IMR-90 (cell line): ENCODE data around the gene XPC. TPM values are rescaled to one million over a fixed set of nuclear protein-coding genes. Genes with fewer than 3 reads are reported as not detected.

Experiments
- ATAC-seq: fragments of 200-7000 bp; cut with Tn5 transposase; 2 replicates; pipeline ENCODE4 v1.9.1; 2020; ENCODE audit warnings: low read depth, mild to moderate bottlenecking, moderate library complexity
- BruUV-seq: library from RNA; stranded (reverse); fragments of 400-500 nt; replicated peaks from 2 replicates; lab custom pipeline; 2021; lab: Mats Ljungman, UMichigan
- CTCF ChIA-PET: fragments of 300-600 bp; formaldehyde crosslinking; extraction: SDS; loops from one replicate; lab custom pipeline; 2021; ENCODE audit warnings: antibody characterized with exemption; lab: Yijun Ruan, JAX
- POLR2A ChIA-PET: fragments of 300-600 bp; sonication (Branson Sonifier 250); formaldehyde crosslinking; loops from one replicate; lab custom pipeline; 2022; ENCODE audit warnings: antibody characterized with exemption; ENCODE audit not compliant: unreplicated experiment; lab: Charles Lee
- DNase-seq: peaks from one replicate; pipeline ENCODE4 v3.0.0; 2013
- H2AFZ ChIP-seq: replicated peaks from 2 replicates; pipeline ENCODE3; 2013; ENCODE audit warnings: low read length, mild to moderate bottlenecking; ENCODE audit not compliant: poor library complexity
- H2AK5ac ChIP-seq: 2 replicates; pipeline ENCODE4 v1.6.1; 2013; ENCODE audit warnings: low read depth, low read length, inconsistent platforms
- H2AK9ac ChIP-seq: replicated peaks from 2 replicates; pipeline ENCODE3; 2013; ENCODE audit warnings: mild to moderate bottlenecking, low read depth, low read length, moderate library complexity; ENCODE audit not compliant: poor library complexity
- H2BK120ac ChIP-seq: 2 replicates; pipeline ENCODE4 v1.6.1; 2013; ENCODE audit warnings: low read depth, low read length, inconsistent platforms
- H2BK15ac ChIP-seq: 3 replicates; pipeline ENCODE4 v1.6.1; 2013; ENCODE audit warnings: low read depth, low read length, inconsistent platforms
- H2BK20ac ChIP-seq: 2 replicates; pipeline ENCODE4 v1.6.1; 2013; ENCODE audit warnings: low read depth, mild to moderate bottlenecking, inconsistent platforms, low read length, moderate library complexity
- H2BK5ac ChIP-seq: 2 replicates; pipeline ENCODE4 v1.6.1; 2013; ENCODE audit warnings: mild to moderate bottlenecking, low read depth, low read length, inconsistent platforms; ENCODE audit not compliant: poor library complexity, severe bottlenecking
- H3K14ac ChIP-seq: replicated peaks from 2 replicates; pipeline ENCODE4 v1.6.1; 2013; ENCODE audit warnings: low read depth, low read length, inconsistent platforms
- H3K18ac ChIP-seq: 2 replicates; pipeline ENCODE4 v1.6.1; 2013; ENCODE audit warnings: low read depth, low read length, control low read depth
- H3K23ac ChIP-seq: 2 replicates; pipeline ENCODE4 v1.6.1; 2013; ENCODE audit warnings: low read depth, low read length, inconsistent platforms
- H3K27ac ChIP-seq: 2 replicates; pipeline ENCODE4 v1.5.1; 2013; ENCODE audit warnings: mild to moderate bottlenecking, control low read depth, low read length; ENCODE audit not compliant: insufficient read depth
- H3K27me3 ChIP-seq: 2 replicates; pipeline ENCODE4 v1.6.1; 2013; ENCODE audit warnings: low read length; ENCODE audit not compliant: control insufficient read depth, insufficient read depth
- H3K36me3 ChIP-seq: 2 replicates; pipeline ENCODE4 v1.6.1; 2013; ENCODE audit warnings: low read length, mixed read lengths; ENCODE audit not compliant: control insufficient read depth, insufficient read depth
- H3K4ac ChIP-seq: 2 replicates; pipeline ENCODE4 v1.6.1; 2013; ENCODE audit warnings: low read depth, low read length, inconsistent platforms
- H3K4me1 ChIP-seq: 2 replicates; pipeline ENCODE4 v1.6.1; 2013; ENCODE audit warnings: low read length, mixed read lengths; ENCODE audit not compliant: control insufficient read depth, insufficient read depth
- H3K4me2 ChIP-seq: 2 replicates; pipeline ENCODE4 v1.6.1; 2013; ENCODE audit warnings: low read depth, mild to moderate bottlenecking, control low read depth, low read length, moderate library complexity
- H3K4me3 ChIP-seq: 2 replicates; pipeline ENCODE4 v1.5.1; 2013; ENCODE audit warnings: low read depth, mild to moderate bottlenecking, control low read depth, low read length, moderate library complexity; ENCODE audit not compliant: insufficient read depth
- H3K56ac ChIP-seq: 2 replicates; pipeline ENCODE4 v1.6.1; 2013; ENCODE audit warnings: low read length, inconsistent platforms; ENCODE audit not compliant: insufficient read depth; ENCODE audit errors: extremely low read depth
- H3K79me1 ChIP-seq, 2 experiments: 2 replicates each; pipeline ENCODE4 v1.6.1; 2013; ENCODE audit warnings: low read length in 2 of 2, inconsistent platforms in 1 of 2, low read depth in 1 of 2
- H3K9ac ChIP-seq: 2 replicates; pipeline ENCODE4 v1.6.1; 2013; ENCODE audit warnings: low read depth, low read length, control low read depth
- H3K9me1 ChIP-seq: 2 replicates; pipeline ENCODE4 v1.6.1; 2013; ENCODE audit warnings: low read length, inconsistent platforms; ENCODE audit not compliant: insufficient read depth
- H3K9me3 ChIP-seq: 2 replicates; pipeline ENCODE4 v1.6.1; 2013; ENCODE audit warnings: low read length; ENCODE audit not compliant: control insufficient read depth, insufficient read depth
- H4K20me1 ChIP-seq: 2 replicates; pipeline ENCODE4 v1.6.1; 2013; ENCODE audit warnings: low read length, inconsistent platforms; ENCODE audit not compliant: insufficient read depth
- H4K5ac ChIP-seq: 2 replicates; pipeline ENCODE4 v1.6.1; 2013; ENCODE audit warnings: mild to moderate bottlenecking, low read depth, low read length, control low read depth
- H4K8ac ChIP-seq, 2 experiments: 2 replicates each; pipeline ENCODE4 v1.6.1; 2013; ENCODE audit warnings: low read depth in 2 of 2, low read length in 2 of 2, control low read depth in 1 of 2, inconsistent platforms in 1 of 2
- H4K91ac ChIP-seq: 2 replicates; pipeline ENCODE4 v1.6.1; 2013; ENCODE audit warnings: low read depth, low read length, inconsistent platforms; ENCODE audit not compliant: insufficient read depth
- BHLHE40 ChIP-seq: fragments of 150-350 bp; IDR thresholded peaks from 2 replicates; pipeline ENCODE4 v1.6.1; 2016; ENCODE audit warnings: mild to moderate bottlenecking, low read depth, low read length
- CEBPB ChIP-seq: IDR thresholded peaks from 2 replicates; pipeline ENCODE4 v1.6.1; 2012; ENCODE audit warnings: low read depth, low read length, improper control_type of control experiment
- CHD1 ChIP-seq: IDR thresholded peaks from 2 replicates; pipeline ENCODE4 v1.6.1; 2012; ENCODE audit warnings: low read depth, low read length, improper control_type of control experiment
- FOS ChIP-seq: fragments of 150-350 bp; IDR thresholded peaks from 2 replicates; pipeline ENCODE4 v1.6.1; 2016; ENCODE audit warnings: low read depth, low read length
- MAFK ChIP-seq: IDR thresholded peaks from 2 replicates; pipeline ENCODE4 v1.6.1; 2012; ENCODE audit warnings: low read depth, low read length, improper control_type of control experiment
- MAZ ChIP-seq: IDR thresholded peaks from 2 replicates; pipeline ENCODE4 v1.6.1; 2012; ENCODE audit warnings: low read depth, mild to moderate bottlenecking, low read length, improper control_type of control experiment, moderate library complexity, borderline replicate concordance
- MXI1 ChIP-seq: IDR thresholded peaks from 2 replicates; pipeline ENCODE4 v1.6.1; 2012; ENCODE audit warnings: low read depth, mild to moderate bottlenecking, low read length, moderate library complexity, borderline replicate concordance
- NFE2L2 ChIP-seq: fragments of 150-350 bp; IDR thresholded peaks from 2 replicates; pipeline ENCODE4 v1.6.1; 2016; ENCODE audit warnings: low read depth, mild to moderate bottlenecking, low read length
- POLR2A ChIP-seq: IDR thresholded peaks from 2 replicates; pipeline ENCODE4 v1.6.1; 2012; ENCODE audit warnings: mild to moderate bottlenecking, low read depth, low read length
- RAD21 ChIP-seq: IDR thresholded peaks from 2 replicates; pipeline ENCODE4 v1.6.1; 2012; ENCODE audit warnings: low read length, improper control_type of control experiment
- RCOR1 ChIP-seq: IDR thresholded peaks from 2 replicates; pipeline ENCODE4 v1.6.1; 2012; ENCODE audit warnings: mild to moderate bottlenecking, low read length, improper control_type of control experiment; ENCODE audit not compliant: insufficient replicate concordance
- SMC3 ChIP-seq: fragments of 150-350 bp; IDR thresholded peaks from 2 replicates; pipeline ENCODE4 v1.6.1; 2016; ENCODE audit warnings: low read depth, mild to moderate bottlenecking, antibody characterized with exemption, low read length, moderate library complexity
- USF2 ChIP-seq: fragments of 150-350 bp; IDR thresholded peaks from 2 replicates; pipeline ENCODE4 v1.6.1; 2017; ENCODE audit warnings: mild to moderate bottlenecking, antibody characterized with exemption, low read length, low read depth
- WGBS, 2 experiments: methylation state at CpG; one replicate each; pipeline versions ENCODE4 v1.1.5 to v1.1.7; 2013; ENCODE audit warnings: missing lambda C conversion rate in 2 of 2; ENCODE audit not compliant: insufficient read length in 1 of 2; ENCODE audit errors: extremely low coverage in 2 of 2; 5-methylcytosine and 5-hydroxymethylcytosine counted together
- dilution Hi-C: fragments of 300-500 bp; cut with HindIII; formaldehyde crosslinking; loops from one replicate; pipeline ENCODE4 v1.14.3; 2018; ENCODE audit warnings: low sequenced_read_pairs; ENCODE audit not compliant: unreplicated experiment
- in situ Hi-C: fragments of 300-500 bp; cut with MboI; formaldehyde crosslinking; loops from 3 replicates; pipeline ENCODE4 v1.14.3; 2019; ENCODE audit warnings: low sequenced_read_pairs, inconsistent platforms, mixed read lengths
- intact Hi-C: fragments of 100-400 bp; cut with micrococcal nuclease; formaldehyde crosslinking; loops from 2 replicates; pipeline ENCODE4 v1.10.0; 2022
- polyA plus RNA-seq, 3 experiments: library from polyadenylated mRNA; depleted of rRNA; stranded (reverse); fragments of >200 nt; gene quantifications; 2 replicates each; pipeline ENCODE4 v1.2.3, GENCODE V29; 2012; ENCODE audit warnings: low replicate concordance in 1 of 3
- total RNA-seq: library from RNA; depleted of rRNA; stranded (reverse); fragments of >200 nt; gene quantifications from 2 replicates; pipeline ENCODE4 v1.2.3, GENCODE V29; 2012
- TF ChIP-seq, protein P1 (sequence below): conservative IDR thresholded peaks from 2 replicates; pipeline ENCODE4 v1.5.1; 2012; ENCODE audit warnings: mild to moderate bottlenecking, low read depth, low read length, improper control_type of control experiment

Gene XPC
- total and polyA plus RNA-seq, 2 of the 4 experiments (the other 2 are of a cell fraction) = 30.9 to 48.8 TPM

DNA sequence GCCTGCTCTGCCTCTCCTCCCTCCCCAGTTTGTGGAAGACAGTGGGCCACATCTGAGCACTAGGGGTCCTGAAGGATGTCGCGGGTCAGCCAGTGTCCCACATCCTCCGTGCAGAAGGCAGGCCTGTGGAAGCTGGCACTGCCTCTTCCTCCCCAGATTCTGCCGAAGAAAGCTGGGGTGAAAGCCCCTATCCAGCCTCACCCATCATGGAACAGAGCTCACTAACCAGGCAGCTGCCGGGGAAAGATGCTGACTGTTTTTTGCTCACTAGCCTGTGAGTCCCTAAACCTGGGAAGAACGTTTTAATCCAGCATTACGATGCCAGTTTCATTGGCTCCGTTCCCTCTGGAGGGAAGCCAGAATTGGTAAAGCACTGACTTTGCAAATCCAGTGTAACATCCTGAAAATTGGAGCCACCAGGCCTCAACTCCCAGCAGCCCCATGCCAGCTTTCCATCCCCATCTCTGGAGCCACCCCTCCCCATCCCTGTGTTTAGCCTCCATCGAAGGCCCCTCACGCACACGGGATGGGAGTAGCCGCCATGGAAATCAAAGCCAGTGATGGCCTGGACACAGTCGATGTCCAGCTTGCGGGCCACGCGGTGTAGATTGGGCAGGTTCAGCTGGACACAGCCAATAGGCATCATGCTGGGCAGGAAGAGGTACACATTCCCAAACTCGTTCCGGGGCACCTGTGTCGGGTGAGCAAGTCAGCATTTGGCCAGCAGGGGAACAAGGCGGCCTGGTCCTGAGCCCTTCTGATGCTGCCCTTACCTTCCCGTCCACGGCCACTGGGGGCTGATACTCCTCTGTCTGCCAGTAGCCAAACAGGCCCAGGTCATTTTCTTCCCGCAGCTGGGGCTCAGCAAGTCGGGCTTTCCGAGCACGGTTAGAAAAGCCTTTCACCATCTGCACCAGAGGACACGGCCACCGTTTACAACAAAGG, 30.1 kb downstream of the XPC start:
- no peak overlapping the region for H3K4me3 ChIP-seq
- H4K91ac ChIP-seq = no peak overlapping the region
- no peak overlapping the region for H3K4me2 ChIP-seq
- dilution Hi-C loops = no loop called here
- H3K56ac ChIP-seq = no peak overlapping the region
- H3K14ac ChIP-seq = no peak overlapping the region
- no peak overlapping the region for H2AK9ac ChIP-seq
- peaks cover 14% of the 10 kb centered on the region for H3K4me1 ChIP-seq
- H2BK120ac ChIP-seq = no peak overlapping the region
- intact Hi-C loops = no loop called here
- 86% methylated on average over 24 of the region's 28 CpGs; no CpG with 5 or more reads in 1 of the 2 experiments for WGBS, 2 experiments
- H3K18ac ChIP-seq = no peak overlapping the region
- no peak overlapping the region for H3K23ac ChIP-seq
- H4K5ac ChIP-seq = no peak overlapping the region
- peak overlapping the region; percentile 7 for H2AFZ ChIP-seq
- DNase-seq (no peak), ATAC-seq (no peak)
- H3K9me1 ChIP-seq = peaks cover 13% of the 10 kb centered on the region; the same call in 1 of the 2 replicates
- H3K79me1 ChIP-seq = peaks cover 2 to 12% of the 10 kb centered on the region in 2 experiments
- H3K36me3 ChIP-seq = peaks cover 60% of the 10 kb centered on the region
- no peak overlapping the region for H3K4ac ChIP-seq
- no peak overlapping the region for H3K27ac ChIP-seq
- no peaks in the 10 kb centered on the region for H3K27me3 ChIP-seq
- no peak overlapping the region for H4K8ac ChIP-seq
- ChIA-PET CTCF (no interaction called here), POLR2A (no interaction called here)
- H4K20me1 ChIP-seq = peaks cover 7% of the 10 kb centered on the region
- BruUV-seq = no TSS peak
- H2BK5ac ChIP-seq = no peak overlapping the region
- H2BK15ac ChIP-seq = no peak overlapping the region
- in situ Hi-C loops = loop anchor here (25.0 kb wide), 1 partner anchor 111 kb away; no protein-coding TSS in a partner anchor
- no peaks in the 10 kb centered on the region for H3K9me3 ChIP-seq
- H2AK5ac ChIP-seq = no peak overlapping the region
- no peak overlapping the region for H2BK20ac ChIP-seq
- no peak overlapping the region for H3K9ac ChIP-seq
- TF ChIP-seq RCOR1 (no peak), CEBPB (no peak), MAZ (no peak), NFE2L2 (no peak), BHLHE40 (no peak), SMC3 (no peak), FOS (no peak), CHD1 (no peak), MXI1 (no peak), POLR2A (no peak), MAFK (no peak), USF2 (no peak), RAD21 (no peak)
- TF ChIP-seq, protein P1, sequence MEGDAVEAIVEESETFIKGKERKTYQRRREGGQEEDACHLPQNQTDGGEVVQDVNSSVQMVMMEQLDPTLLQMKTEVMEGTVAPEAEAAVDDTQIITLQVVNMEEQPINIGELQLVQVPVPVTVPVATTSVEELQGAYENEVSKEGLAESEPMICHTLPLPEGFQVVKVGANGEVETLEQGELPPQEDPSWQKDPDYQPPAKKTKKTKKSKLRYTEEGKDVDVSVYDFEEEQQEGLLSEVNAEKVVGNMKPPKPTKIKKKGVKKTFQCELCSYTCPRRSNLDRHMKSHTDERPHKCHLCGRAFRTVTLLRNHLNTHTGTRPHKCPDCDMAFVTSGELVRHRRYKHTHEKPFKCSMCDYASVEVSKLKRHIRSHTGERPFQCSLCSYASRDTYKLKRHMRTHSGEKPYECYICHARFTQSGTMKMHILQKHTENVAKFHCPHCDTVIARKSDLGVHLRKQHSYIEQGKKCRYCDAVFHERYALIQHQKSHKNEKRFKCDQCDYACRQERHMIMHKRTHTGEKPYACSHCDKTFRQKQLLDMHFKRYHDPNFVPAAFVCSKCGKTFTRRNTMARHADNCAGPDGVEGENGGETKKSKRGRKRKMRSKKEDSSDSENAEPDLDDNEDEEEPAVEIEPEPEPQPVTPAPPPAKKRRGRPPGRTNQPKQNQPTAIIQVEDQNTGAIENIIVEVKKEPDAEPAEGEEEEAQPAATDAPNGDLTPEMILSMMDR = no peak
